HCT116 (cell line): ENCODE measurements around the gene FOXL2NB. TPM values are rescaled to one million over a fixed set of nuclear protein-coding genes. Genes with fewer than 3 reads are reported as not detected.

ENCODE experiments used
- ATAC-seq: fragments of 200-7000 bp; cut with Tn5 transposase; 2 replicates; pipeline ENCODE4 v1.9.1; 2020; ENCODE audit warnings: mild to moderate bottlenecking, moderate library complexity
- BruUV-seq: library from RNA; stranded (reverse); fragments of 400-500 nt; replicated peaks from 2 replicates; lab custom pipeline; 2021; lab: Mats Ljungman, UMichigan
- CTCF ChIA-PET: fragments of 300-600 bp; sonication (Branson Sonifier 250); formaldehyde crosslinking; loops from one replicate; lab custom pipeline; 2021; ENCODE audit warnings: antibody characterized with exemption; lab: Charles Lee
- POLR2A ChIA-PET: fragments of 300-600, 350-600 bp; sonication (Branson Sonifier 250); formaldehyde crosslinking; loops from one replicate; lab custom pipeline; 2021; ENCODE audit warnings: antibody characterized with exemption; lab: Charles Lee
- RAD21 ChIA-PET, 2 experiments: fragments of 300-600 bp; sonication (Branson Sonifier 250); formaldehyde crosslinking; loops; one replicate each; lab custom pipeline; 2023; ENCODE audit warnings: low total read pairs in 2 of 2; ENCODE audit not compliant: uncharacterized antibody in 2 of 2, unreplicated experiment in 2 of 2, low non-redundant PET in 1 of 2; lab: Charles Lee
- DNase-seq: peaks from one replicate; pipeline ENCODE4 v3.0.0-alpha.2; 2010; ENCODE audit warnings: low read depth, low spot score
- H2AFZ ChIP-seq: fragments of 200-600 bp; shearing (Covaris generic), sonication (generic); 2 replicates; pipeline ENCODE4 v1.6.1; 2017; ENCODE audit warnings: low read depth, mixed run types, mixed read lengths, antibody characterized with exemption, low read length; ENCODE audit not compliant: poor library complexity, severe bottlenecking
- H3K27ac ChIP-seq: 2 replicates; pipeline ENCODE4 v1.5.1; 2012; ENCODE audit warnings: low read depth, low read length
- H3K27me3 ChIP-seq: fragments of 200-600 bp; sonication (generic); 2 replicates; pipeline ENCODE4 v1.6.1; 2016; ENCODE audit warnings: mixed run types, low read length, mixed read lengths; ENCODE audit not compliant: insufficient read depth
- H3K36me3 ChIP-seq, 2 experiments: fragments of 200-500 bp in 1 of 2; fragments of 200-600 bp in 1 of 2; sonication (Bioruptor generic) in 1 of 2; sonication (generic) in 1 of 2; 2 replicates each; pipeline versions ENCODE4 v1.5.1 to v1.6.1; 2014 to 2016; ENCODE audit warnings: low read length in 2 of 2, inconsistent platforms in 1 of 2, mixed read lengths in 1 of 2, mixed run types in 1 of 2; ENCODE audit not compliant: insufficient read depth in 2 of 2, control insufficient read depth in 1 of 2
- H3K4me1 ChIP-seq, 2 experiments: fragments of 200-600 bp in 1 of 2; sonication (generic) in 1 of 2; 2 replicates each; pipeline versions ENCODE4 v1.5.1 to v1.6.1; 2012 to 2017; ENCODE audit warnings: low read length in 2 of 2, inconsistent platforms in 1 of 2, mild to moderate bottlenecking in 1 of 2, mixed read lengths in 1 of 2, mixed run types in 1 of 2, moderate library complexity in 1 of 2; ENCODE audit not compliant: insufficient read depth in 2 of 2, control insufficient read depth in 1 of 2
- H3K4me2 ChIP-seq: fragments of 200-600 bp; sonication (generic); 2 replicates; pipeline ENCODE4 v1.6.1; 2017; ENCODE audit warnings: mixed run types, low read length, mixed read lengths
- H3K4me3 ChIP-seq, 2 experiments: fragments of 200-600 bp in 1 of 2; sonication (generic) in 1 of 2; replicated peaks in 1 of 2; 2 replicates each; pipeline ENCODE4 v1.5.1; 2011 to 2016; ENCODE audit warnings: low read length in 2 of 2, control low read depth in 1 of 2, low read depth in 1 of 2, mild to moderate bottlenecking in 1 of 2, mixed read lengths in 1 of 2, mixed run types in 1 of 2
- H3K79me2 ChIP-seq: fragments of 200-600 bp; sonication (generic); 2 replicates; pipeline ENCODE4 v1.6.1; 2017; ENCODE audit warnings: mild to moderate bottlenecking, mixed run types, low read length, moderate library complexity, mixed read lengths; ENCODE audit not compliant: insufficient read depth
- H3K9ac ChIP-seq: fragments of 200-600 bp; sonication (generic); 2 replicates; pipeline ENCODE4 v1.6.1; 2016; ENCODE audit warnings: low read length, mixed read lengths
- H3K9me2 ChIP-seq: fragments of 200-600 bp; sonication (generic), shearing (Covaris generic); 2 replicates; pipeline ENCODE4 v1.6.1; 2017; ENCODE audit warnings: mixed run types, mild to moderate bottlenecking, moderate library complexity; ENCODE audit not compliant: insufficient read depth
- H3K9me3 ChIP-seq, 2 experiments: fragments of 200-500 bp in 1 of 2; fragments of 200-600 bp in 1 of 2; sonication (Bioruptor generic) in 1 of 2; sonication (generic) in 1 of 2; 2 replicates each; pipeline ENCODE4 v1.6.1; 2014 to 2017; ENCODE audit warnings: low read length in 2 of 2, mixed read lengths in 2 of 2, inconsistent platforms in 1 of 2, low read depth in 1 of 2, mild to moderate bottlenecking in 1 of 2, mixed run types in 1 of 2, moderate library complexity in 1 of 2; ENCODE audit not compliant: control insufficient read depth in 1 of 2, insufficient read depth in 1 of 2
- H4K20me1 ChIP-seq: fragments of 200-600 bp; sonication (generic), shearing (Covaris generic); 2 replicates; pipeline ENCODE4 v1.6.1; 2017; ENCODE audit warnings: mixed run types, mild to moderate bottlenecking, moderate library complexity; ENCODE audit not compliant: insufficient read depth
- CBX3 ChIP-seq: IDR thresholded peaks from 2 replicates; pipeline ENCODE4 v1.6.1; 2012; ENCODE audit warnings: low read depth
- CEBPB ChIP-seq: IDR thresholded peaks from 2 replicates; pipeline ENCODE4 v1.6.1; 2012; ENCODE audit warnings: low read depth
- ELF1 ChIP-seq: IDR thresholded peaks from 2 replicates; pipeline ENCODE4 v1.6.1; 2012; ENCODE audit warnings: low read depth, borderline replicate concordance
- EZH2phosphoT487 ChIP-seq: fragments of 200-600 bp; IDR thresholded peaks from 2 replicates; pipeline ENCODE4 v1.6.1; 2018; ENCODE audit warnings: antibody characterized with exemption, borderline replicate concordance
- FOSL1 ChIP-seq: IDR thresholded peaks from 2 replicates; pipeline ENCODE4 v1.6.1; 2012; ENCODE audit warnings: low read depth
- JUND ChIP-seq: IDR thresholded peaks from 2 replicates; pipeline ENCODE4 v1.6.1; 2012
- POLR2A ChIP-seq: IDR thresholded peaks from 2 replicates; pipeline ENCODE4 v1.7.0; 2011; ENCODE audit warnings: borderline replicate concordance; ENCODE audit not compliant: insufficient read depth, insufficient read length; ENCODE audit errors: extremely low read depth
- POLR2AphosphoS5 ChIP-seq: IDR thresholded peaks from 2 replicates; pipeline ENCODE4 v1.6.1; 2011; ENCODE audit warnings: mild to moderate bottlenecking, low read depth, low read length, moderate library complexity
- RAD21 ChIP-seq: IDR thresholded peaks from 2 replicates; pipeline ENCODE4 v1.6.1; 2012; ENCODE audit warnings: low read depth, mild to moderate bottlenecking
- SP1 ChIP-seq: IDR thresholded peaks from 2 replicates; pipeline ENCODE4 v1.6.1; 2012; ENCODE audit warnings: low read depth
- SRF ChIP-seq: IDR thresholded peaks from 2 replicates; pipeline ENCODE4 v1.6.1; 2012; ENCODE audit warnings: low read depth
- TCF7L2 ChIP-seq: IDR thresholded peaks from 2 replicates; pipeline ENCODE4 v1.7.0; 2011; ENCODE audit warnings: borderline replicate concordance, inconsistent platforms; ENCODE audit not compliant: insufficient read depth, insufficient read length; ENCODE audit errors: extremely low read depth
- YY1 ChIP-seq: IDR thresholded peaks from 2 replicates; pipeline ENCODE4 v1.6.1; 2011; ENCODE audit warnings: low read length, low read depth, moderate library complexity, mild to moderate bottlenecking; ENCODE audit not compliant: insufficient replicate concordance; ENCODE audit errors: extremely low read depth
- intact Hi-C: fragments of 100-400 bp; cut with micrococcal nuclease; formaldehyde crosslinking; loops from 2 replicates; pipeline ENCODE4 v1.10.0; 2022
- total RNA-seq: library from RNA; stranded (reverse); gene quantifications from one replicate; pipeline ENCODE4 v1.2.1, GENCODE V29; 2021; ENCODE audit not compliant: unreplicated experiment
- TF ChIP-seq, protein P1 (sequence below): IDR thresholded peaks from 2 replicates; pipeline ENCODE4 v1.6.1; 2012
- TF ChIP-seq, protein P2 (sequence below): IDR thresholded peaks from 2 replicates; pipeline ENCODE4 v1.6.1; 2012; ENCODE audit warnings: low read depth
- TF ChIP-seq, protein P3 (sequence below), 3 experiments: fragments of 200-600 bp in 1 of 3; sonication (generic) in 1 of 3; IDR thresholded peaks in 2 of 3; conservative IDR thresholded peaks in 1 of 3; 2 replicates each; pipeline ENCODE4 v1.5.1; 2012 to 2017; ENCODE audit warnings: low read depth in 2 of 3, low read length in 2 of 3, antibody characterized with exemption in 1 of 3, borderline replicate concordance in 1 of 3, control low read depth in 1 of 3, mild to moderate bottlenecking in 1 of 3, mixed read lengths in 1 of 3, mixed run types in 1 of 3, moderate library complexity in 1 of 3; ENCODE audit not compliant: insufficient read depth in 1 of 3

The FOXL2NB gene
- total RNA-seq, 1 experiment from 2014 or later = 0.93 TPM

DNA sequence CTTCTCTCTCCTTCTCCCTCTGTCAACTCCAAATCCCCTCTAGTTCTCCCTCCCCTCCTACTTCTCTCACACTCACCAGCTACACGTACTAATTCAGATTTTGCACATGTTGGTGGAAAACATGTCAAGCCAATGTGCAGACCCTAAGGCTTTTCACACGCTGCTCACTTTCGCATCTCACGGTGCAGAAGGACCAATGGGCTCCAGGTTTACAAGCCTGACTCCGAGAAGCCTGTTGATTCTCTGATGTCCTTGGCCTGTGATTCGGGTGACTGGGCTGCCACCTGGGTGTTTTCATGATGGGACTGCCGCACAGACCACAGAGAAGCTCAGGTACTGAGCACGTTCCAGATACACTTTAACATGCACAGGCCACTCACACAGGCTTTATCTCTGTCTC lies 3.7 kb downstream of the FOXL2NB start:
- no peaks in the 10 kb centered on the region for H3K36me3 ChIP-seq
- H2AFZ ChIP-seq = no peak overlapping the region
- no peak overlapping the region for H3K4me3 ChIP-seq
- no TSS peak for BruUV-seq
- no peak overlapping the region for H3K4me2 ChIP-seq
- no peak overlapping the region for H3K9ac ChIP-seq
- no peaks in the 10 kb centered on the region for H3K9me2 ChIP-seq
- no peak for TF ChIP-seq CBX3
- no peak for TF ChIP-seq SRF
- TF ChIP-seq ELF1 = no peak
- TF ChIP-seq JUND = no peak
- TF ChIP-seq POLR2AphosphoS5 = no peak
- TF ChIP-seq SP1 = no peak
- TF ChIP-seq, protein P1, sequence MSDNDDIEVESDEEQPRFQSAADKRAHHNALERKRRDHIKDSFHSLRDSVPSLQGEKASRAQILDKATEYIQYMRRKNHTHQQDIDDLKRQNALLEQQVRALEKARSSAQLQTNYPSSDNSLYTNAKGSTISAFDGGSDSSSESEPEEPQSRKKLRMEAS = no peak
- TF ChIP-seq, protein P2, sequence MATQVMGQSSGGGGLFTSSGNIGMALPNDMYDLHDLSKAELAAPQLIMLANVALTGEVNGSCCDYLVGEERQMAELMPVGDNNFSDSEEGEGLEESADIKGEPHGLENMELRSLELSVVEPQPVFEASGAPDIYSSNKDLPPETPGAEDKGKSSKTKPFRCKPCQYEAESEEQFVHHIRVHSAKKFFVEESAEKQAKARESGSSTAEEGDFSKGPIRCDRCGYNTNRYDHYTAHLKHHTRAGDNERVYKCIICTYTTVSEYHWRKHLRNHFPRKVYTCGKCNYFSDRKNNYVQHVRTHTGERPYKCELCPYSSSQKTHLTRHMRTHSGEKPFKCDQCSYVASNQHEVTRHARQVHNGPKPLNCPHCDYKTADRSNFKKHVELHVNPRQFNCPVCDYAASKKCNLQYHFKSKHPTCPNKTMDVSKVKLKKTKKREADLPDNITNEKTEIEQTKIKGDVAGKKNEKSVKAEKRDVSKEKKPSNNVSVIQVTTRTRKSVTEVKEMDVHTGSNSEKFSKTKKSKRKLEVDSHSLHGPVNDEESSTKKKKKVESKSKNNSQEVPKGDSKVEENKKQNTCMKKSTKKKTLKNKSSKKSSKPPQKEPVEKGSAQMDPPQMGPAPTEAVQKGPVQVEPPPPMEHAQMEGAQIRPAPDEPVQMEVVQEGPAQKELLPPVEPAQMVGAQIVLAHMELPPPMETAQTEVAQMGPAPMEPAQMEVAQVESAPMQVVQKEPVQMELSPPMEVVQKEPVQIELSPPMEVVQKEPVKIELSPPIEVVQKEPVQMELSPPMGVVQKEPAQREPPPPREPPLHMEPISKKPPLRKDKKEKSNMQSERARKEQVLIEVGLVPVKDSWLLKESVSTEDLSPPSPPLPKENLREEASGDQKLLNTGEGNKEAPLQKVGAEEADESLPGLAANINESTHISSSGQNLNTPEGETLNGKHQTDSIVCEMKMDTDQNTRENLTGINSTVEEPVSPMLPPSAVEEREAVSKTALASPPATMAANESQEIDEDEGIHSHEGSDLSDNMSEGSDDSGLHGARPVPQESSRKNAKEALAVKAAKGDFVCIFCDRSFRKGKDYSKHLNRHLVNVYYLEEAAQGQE = no peak
- TF ChIP-seq TCF7L2 = no peak
- no peak for TF ChIP-seq EZH2phosphoT487
- TF ChIP-seq POLR2A = no peak
- TF ChIP-seq YY1 = no peak
- TF ChIP-seq CEBPB = no peak
- no peak for TF ChIP-seq FOSL1
- TF ChIP-seq RAD21 = no peak
- TF ChIP-seq, protein P3, sequence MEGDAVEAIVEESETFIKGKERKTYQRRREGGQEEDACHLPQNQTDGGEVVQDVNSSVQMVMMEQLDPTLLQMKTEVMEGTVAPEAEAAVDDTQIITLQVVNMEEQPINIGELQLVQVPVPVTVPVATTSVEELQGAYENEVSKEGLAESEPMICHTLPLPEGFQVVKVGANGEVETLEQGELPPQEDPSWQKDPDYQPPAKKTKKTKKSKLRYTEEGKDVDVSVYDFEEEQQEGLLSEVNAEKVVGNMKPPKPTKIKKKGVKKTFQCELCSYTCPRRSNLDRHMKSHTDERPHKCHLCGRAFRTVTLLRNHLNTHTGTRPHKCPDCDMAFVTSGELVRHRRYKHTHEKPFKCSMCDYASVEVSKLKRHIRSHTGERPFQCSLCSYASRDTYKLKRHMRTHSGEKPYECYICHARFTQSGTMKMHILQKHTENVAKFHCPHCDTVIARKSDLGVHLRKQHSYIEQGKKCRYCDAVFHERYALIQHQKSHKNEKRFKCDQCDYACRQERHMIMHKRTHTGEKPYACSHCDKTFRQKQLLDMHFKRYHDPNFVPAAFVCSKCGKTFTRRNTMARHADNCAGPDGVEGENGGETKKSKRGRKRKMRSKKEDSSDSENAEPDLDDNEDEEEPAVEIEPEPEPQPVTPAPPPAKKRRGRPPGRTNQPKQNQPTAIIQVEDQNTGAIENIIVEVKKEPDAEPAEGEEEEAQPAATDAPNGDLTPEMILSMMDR (IDR thresholded peaks at IDR 0.05 in 2 of 3, conservative IDR thresholded peaks at IDR 0.05 in 1 of 3; ENCODE audit: borderline replicate concordance in 1 of 3, insufficient read depth in 1 of 3, low read depth in 2 of 3, low read length in 2 of 3) = no peak
- H3K4me1 ChIP-seq = no peaks in the 10 kb centered on the region
- H3K79me2 ChIP-seq = no peaks in the 10 kb centered on the region
- intact Hi-C loops = no loop called here
- ATAC-seq (no peak), DNase-seq (no peak)
- ChIA-PET POLR2A (no interaction called here), RAD21 (no interaction called here), CTCF (interaction anchor here (1.3 kb wide), 1 partner anchor 15 kb away, joined by 6 read pairs; no protein-coding TSS in a partner anchor)
- H3K27me3 ChIP-seq = no peaks in the 10 kb centered on the region
- no peaks in the 10 kb centered on the region for H3K9me3 ChIP-seq
- no peak overlapping the region for H3K27ac ChIP-seq
- H4K20me1 ChIP-seq = no peaks in the 10 kb centered on the region
